ENCODE measurements around the gene FAM78B.

FAM78B gene

DNA sequence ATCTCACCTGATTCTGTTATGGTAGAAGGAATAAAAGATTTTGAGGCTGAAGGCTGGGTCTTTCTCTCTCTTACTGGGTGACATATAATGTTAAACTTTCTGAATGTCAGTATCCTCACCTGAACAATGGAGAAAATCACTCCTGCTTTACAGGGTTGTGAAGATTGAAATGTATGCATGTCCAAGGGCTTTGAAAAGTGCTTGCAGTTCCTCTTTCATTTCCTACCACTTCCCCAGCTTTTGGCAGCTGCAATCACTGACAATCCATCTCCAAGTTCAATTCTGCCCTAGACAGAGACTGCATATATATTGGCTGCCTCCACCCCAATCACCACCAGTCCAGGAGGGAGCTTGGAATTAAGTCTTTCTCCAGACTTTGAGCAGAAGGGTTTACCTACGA is 39.8 kb downstream of the FAM78B start:
- no peak for TF ChIP-seq CTCF (conservative IDR thresholded peaks at IDR 0.05; ENCODE audit: low read length)
- DNase-seq (ENCODE audit: low read depth) = no peak

DNA sequence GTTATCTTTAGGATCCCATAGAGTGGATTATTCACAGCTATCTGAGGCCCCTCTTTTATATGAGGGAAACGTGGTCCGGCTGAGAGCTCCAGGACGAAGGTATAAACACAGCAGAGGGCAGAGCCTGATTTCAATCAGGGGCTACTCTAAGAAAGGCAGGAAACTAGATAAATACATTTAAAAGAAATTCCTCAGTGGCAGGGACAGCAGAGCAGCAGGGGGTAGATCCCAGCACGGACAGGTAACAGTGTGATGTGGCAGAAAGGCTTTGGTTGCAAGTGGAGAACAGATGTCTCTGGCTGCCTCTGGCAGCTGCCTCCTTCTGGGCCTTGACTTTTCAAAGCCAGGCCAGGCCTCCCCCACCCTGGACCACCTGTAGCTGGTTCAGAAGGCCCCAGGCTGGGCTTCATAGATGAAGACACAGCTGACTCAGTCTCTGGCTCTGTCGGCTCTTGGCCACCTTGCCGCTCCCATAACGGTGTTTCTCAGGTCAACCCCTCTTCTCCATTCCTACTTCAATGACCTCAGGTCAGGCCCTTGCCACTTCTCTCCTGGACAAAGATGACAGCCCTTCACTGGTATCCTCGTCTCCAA is 43.8 kb downstream of the FAM78B start:
- H3K4me3 ChIP-seq (ENCODE audit: low read length) = no peak overlapping the region
- TF ChIP-seq CTCF (conservative IDR thresholded peaks at IDR 0.05; ENCODE audit: low read length) = no peak
- DNase-seq (ENCODE audit: low read depth) = no peak

More for the DNA sequence above, 39.8 kb downstream of the FAM78B start:
- no peak overlapping the region for H3K4me3 ChIP-seq (ENCODE audit: low read length)

DNA sequence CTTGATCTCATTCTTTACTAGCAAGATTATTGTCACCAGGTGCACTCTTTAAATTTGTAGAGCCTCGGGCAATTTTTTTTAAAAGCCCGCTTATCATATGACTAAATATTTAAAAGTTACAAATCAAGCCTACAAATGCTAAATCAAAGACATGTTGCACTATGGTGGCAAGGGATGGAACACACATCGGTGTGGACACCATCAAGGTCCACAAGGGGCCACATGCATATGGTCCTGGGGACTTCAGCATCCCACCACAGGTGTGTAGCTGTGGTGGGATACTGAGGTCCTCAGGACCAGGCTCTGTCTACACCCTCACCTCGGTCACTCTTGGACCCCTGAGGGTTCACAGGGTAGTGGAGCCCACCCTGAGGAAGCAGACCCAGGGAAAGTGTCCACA is 45.8 kb downstream of the FAM78B start:
- no peak for DNase-seq (ENCODE audit: low read depth)
- no peak overlapping the region for H3K4me3 ChIP-seq (ENCODE audit: low read length)
- no peak for TF ChIP-seq CTCF (conservative IDR thresholded peaks at IDR 0.05; ENCODE audit: low read length)

DNA sequence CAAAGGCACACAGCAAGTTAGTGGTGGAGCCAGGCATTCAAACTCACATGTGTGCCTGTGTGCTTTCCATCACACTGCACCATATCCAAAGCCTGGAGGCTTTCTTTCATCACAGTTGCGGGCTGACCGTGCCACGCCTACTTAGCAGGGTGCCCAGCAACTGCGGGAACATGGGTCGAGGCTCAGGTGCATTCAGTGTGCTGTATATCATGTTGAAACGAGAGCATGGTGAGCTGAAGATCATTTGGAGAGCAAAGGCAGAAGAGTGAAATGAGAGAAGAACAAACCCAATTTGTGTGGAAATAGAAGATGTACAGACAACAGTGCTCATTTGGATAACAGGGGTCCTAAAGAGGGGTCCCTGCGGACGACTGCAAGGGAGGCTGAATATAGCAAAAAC is 46.5 kb downstream of the FAM78B start:
- DNase-seq (ENCODE audit: low read depth) = no peak
- no peak overlapping the region for H3K4me3 ChIP-seq (ENCODE audit: low read length)
- TF ChIP-seq CTCF (conservative IDR thresholded peaks at IDR 0.05; ENCODE audit: low read length) = no peak

- no peak for DNase-seq (ENCODE audit: low read depth)
- TF ChIP-seq CTCF (conservative IDR thresholded peaks at IDR 0.05; ENCODE audit: low read length) = no peak
- no peak overlapping the region for H3K4me3 ChIP-seq (ENCODE audit: low read length)
Observed at GRCh38 chr1:166119471-166119965, 47.3 kb downstream of the FAM78B start.

- no peak for TF ChIP-seq CTCF (conservative IDR thresholded peaks at IDR 0.05; ENCODE audit: low read length)
- H3K4me3 ChIP-seq (ENCODE audit: low read length) = no peak overlapping the region
- no peak for DNase-seq (ENCODE audit: low read depth)
Observed at GRCh38 chr1:166117776-166118175, 49.0 kb downstream of the FAM78B start.

GRCh38 chr1:166116026-166116425 is 50.8 kb downstream of the FAM78B start:
- DNase-seq (ENCODE audit: low read depth) = no peak
- no peak overlapping the region for H3K4me3 ChIP-seq (ENCODE audit: low read length)
- no peak for TF ChIP-seq CTCF (conservative IDR thresholded peaks at IDR 0.05; ENCODE audit: low read length)
